ENCODE measurements around the gene RASD2. TPM values are rescaled to one million over a fixed set of nuclear protein-coding genes. Genes with fewer than 3 reads are reported as not detected.

Gene RASD2
- total and polyA plus RNA-seq, 4 donors: 0.14 to 1.1 (median 0.44) TPM

GRCh38 chr22:35559354-35560005 is 18.8 kb downstream of the RASD2 start:
- WGBS, 2 donors: 76 to 78% methylated on average over 2 of the region's 2 CpGs
- Histone ChIP-seq H3K4me1 (ENCODE audit: control insufficient read depth in 5 of 5, insufficient read depth in 5 of 5, low read length in 5 of 5) (peaks cover 0 to 14% (median 1%) of the 10 kb centered on the region in 5 donors), H3K9ac (ENCODE audit: insufficient read depth in 1 of 2, low read length in 2 of 2) (no peak overlapping the region), H3K27ac (ENCODE audit: low read depth in 1 of 2, low read length in 1 of 2) (no peak overlapping the region), H3K36me3 (ENCODE audit: control insufficient read depth in 4 of 4, insufficient read depth in 4 of 4, low read length in 4 of 4) (no peaks in the 10 kb centered on the region), H3K9me3 (ENCODE audit: control insufficient read depth in 4 of 4, insufficient read depth in 3 of 4, low read length in 3 of 4) (no peaks in the 10 kb centered on the region), H3K27me3 (ENCODE audit: control insufficient read depth in 3 of 3, insufficient read depth in 3 of 3, low read length in 2 of 3) (no peaks in the 10 kb centered on the region), H3K4me3 (no peak overlapping the region)
- TF ChIP-seq, protein P1, sequence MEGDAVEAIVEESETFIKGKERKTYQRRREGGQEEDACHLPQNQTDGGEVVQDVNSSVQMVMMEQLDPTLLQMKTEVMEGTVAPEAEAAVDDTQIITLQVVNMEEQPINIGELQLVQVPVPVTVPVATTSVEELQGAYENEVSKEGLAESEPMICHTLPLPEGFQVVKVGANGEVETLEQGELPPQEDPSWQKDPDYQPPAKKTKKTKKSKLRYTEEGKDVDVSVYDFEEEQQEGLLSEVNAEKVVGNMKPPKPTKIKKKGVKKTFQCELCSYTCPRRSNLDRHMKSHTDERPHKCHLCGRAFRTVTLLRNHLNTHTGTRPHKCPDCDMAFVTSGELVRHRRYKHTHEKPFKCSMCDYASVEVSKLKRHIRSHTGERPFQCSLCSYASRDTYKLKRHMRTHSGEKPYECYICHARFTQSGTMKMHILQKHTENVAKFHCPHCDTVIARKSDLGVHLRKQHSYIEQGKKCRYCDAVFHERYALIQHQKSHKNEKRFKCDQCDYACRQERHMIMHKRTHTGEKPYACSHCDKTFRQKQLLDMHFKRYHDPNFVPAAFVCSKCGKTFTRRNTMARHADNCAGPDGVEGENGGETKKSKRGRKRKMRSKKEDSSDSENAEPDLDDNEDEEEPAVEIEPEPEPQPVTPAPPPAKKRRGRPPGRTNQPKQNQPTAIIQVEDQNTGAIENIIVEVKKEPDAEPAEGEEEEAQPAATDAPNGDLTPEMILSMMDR (IDR thresholded peaks at IDR 0.05; ENCODE audit: control extremely low read depth, extremely low read depth): no peak
- no peak for ATAC-seq (ENCODE audit: insufficient read depth, low FRiP score)
- no peak for DNase-seq

DNA sequence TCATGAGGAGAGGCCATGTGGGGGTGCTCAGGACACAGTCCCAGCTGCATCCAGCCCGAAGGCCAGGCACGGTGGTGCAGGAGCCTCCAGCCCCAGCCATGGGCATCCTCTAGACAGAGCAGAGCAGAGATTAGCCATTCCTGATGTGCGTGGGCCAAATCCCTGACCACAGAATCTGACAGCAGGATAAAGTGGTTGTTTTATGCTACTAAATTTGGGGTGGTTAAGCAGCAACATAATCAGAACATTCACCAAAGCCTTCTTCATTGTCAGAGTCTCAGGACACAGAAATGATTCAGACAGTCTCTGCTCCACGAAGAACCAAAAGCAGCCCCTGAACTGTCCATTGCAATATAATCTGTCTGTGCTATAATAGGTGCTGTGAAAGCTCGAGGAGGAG is 19.7 kb downstream of the RASD2 start:
- no peak for ATAC-seq (ENCODE audit: insufficient read depth, low FRiP score)
- Histone ChIP-seq H3K36me3 (ENCODE audit: control insufficient read depth in 4 of 4, insufficient read depth in 4 of 4, low read length in 4 of 4) (no peaks in the 10 kb centered on the region), H3K27me3 (ENCODE audit: control insufficient read depth in 3 of 3, insufficient read depth in 3 of 3, low read length in 2 of 3) (no peaks in the 10 kb centered on the region), H3K4me3 (no peak overlapping the region), H3K9me3 (ENCODE audit: control insufficient read depth in 4 of 4, insufficient read depth in 3 of 4, low read length in 3 of 4) (no peaks in the 10 kb centered on the region), H3K4me1 (ENCODE audit: control insufficient read depth in 5 of 5, insufficient read depth in 5 of 5, low read length in 5 of 5) (peaks cover 0 to 22% (median 10%) of the 10 kb centered on the region in 5 donors), H3K9ac (ENCODE audit: insufficient read depth in 1 of 2, low read length in 2 of 2) (no peak overlapping the region), H3K27ac (ENCODE audit: low read depth in 1 of 2, low read length in 1 of 2) (no peak overlapping the region)
- WGBS, 2 donors: 71 to 77% methylated on average over 5 of the region's 5 CpGs
- TF ChIP-seq, protein P1 (IDR thresholded peaks at IDR 0.05; ENCODE audit: control extremely low read depth, extremely low read depth): no peak
- no peak for DNase-seq

DNA sequence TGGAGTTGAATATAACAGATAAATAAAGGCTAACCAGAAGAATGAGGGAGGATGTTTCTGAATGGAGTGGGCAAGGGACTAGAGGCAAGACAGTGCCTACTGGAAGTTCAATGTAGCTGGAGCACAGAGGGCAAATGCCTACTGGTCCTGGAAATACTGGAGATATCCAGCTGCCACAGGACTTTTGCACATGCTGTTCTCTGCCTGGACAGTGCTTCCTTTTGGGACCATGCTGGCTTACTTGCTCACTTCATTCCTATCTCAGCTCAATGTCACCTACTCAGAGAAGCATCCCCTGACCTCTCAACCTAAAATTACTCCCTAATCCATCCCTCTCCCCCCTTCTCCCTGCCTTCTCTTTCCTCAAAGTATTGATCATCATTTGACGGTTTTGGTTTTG is 20.2 kb downstream of the RASD2 start:
- no peaks in the 10 kb centered on the region for H3K9me3 ChIP-seq (ENCODE audit: control insufficient read depth in 4 of 4, insufficient read depth in 3 of 4, low read length in 3 of 4)
- H3K9ac ChIP-seq (ENCODE audit: insufficient read depth in 1 of 2, low read length in 2 of 2): no peak overlapping the region
- no peaks in the 10 kb centered on the region for H3K36me3 ChIP-seq (ENCODE audit: control insufficient read depth in 4 of 4, insufficient read depth in 4 of 4, low read length in 4 of 4)
- TF ChIP-seq, protein P1 (IDR thresholded peaks at IDR 0.05; ENCODE audit: control extremely low read depth, extremely low read depth): no peak
- H3K4me3 ChIP-seq: no peak overlapping the region
- H3K27me3 ChIP-seq (ENCODE audit: control insufficient read depth in 3 of 3, insufficient read depth in 3 of 3, low read length in 2 of 3): no peaks in the 10 kb centered on the region
- WGBS, 2 donors: 85 to 89% methylated on average over 1 of the region's 1 CpG
- DNase-seq (no peak), ATAC-seq (ENCODE audit: insufficient read depth, low FRiP score) (no peak)
- H3K27ac ChIP-seq (ENCODE audit: low read depth in 1 of 2, low read length in 1 of 2): no peak overlapping the region
- peaks cover 0 to 22% (median 15%) of the 10 kb centered on the region in 5 donors for H3K4me1 ChIP-seq (ENCODE audit: control insufficient read depth in 5 of 5, insufficient read depth in 5 of 5, low read length in 5 of 5)
